Sigmoid colon (tissue), 7 donors: ENCODE measurements around the gene NAALADL2. TPM values are rescaled to one million over a fixed set of nuclear protein-coding genes. Genes with fewer than 3 reads are reported as not detected.

Experiments used
- DNase-seq: peaks from one replicate; pipeline ENCODE4 v3.0.0-alpha.2; 2019
- H3K27ac ChIP-seq, 4 donors: fragments of 200-600 bp; sonication (generic); one replicate each; pipeline ENCODE4 v1.5.1; 2016 to 2019; ENCODE audit warnings: mild to moderate bottlenecking in 1 of 4
- H3K27me3 ChIP-seq, 3 donors: fragments of 200-600 bp; sonication (generic); one replicate each; pipeline ENCODE4 v1.5.1; 2019; ENCODE audit warnings: mild to moderate bottlenecking in 1 of 3
- H3K36me3 ChIP-seq, 4 donors: fragments of 200-600 bp; sonication (generic); one replicate each; pipeline ENCODE4 v1.5.1; 2016 to 2019
- H3K4me1 ChIP-seq, 4 donors: fragments of 200-600 bp; sonication (generic); one replicate each; pipeline ENCODE4 v1.5.1; 2017 to 2019
- H3K4me3 ChIP-seq, 4 donors: fragments of 200-600 bp; sonication (generic); one replicate each; pipeline ENCODE4 v1.5.1; 2017 to 2019; ENCODE audit warnings: mild to moderate bottlenecking in 2 of 4, moderate library complexity in 1 of 4
- H3K9me3 ChIP-seq, 4 donors: fragments of 200-600 bp in 3 of 4; sonication (generic) in 3 of 4; one replicate each; pipeline versions ENCODE4 v1.5.1 to v1.6.1; 2013 to 2019
- CTCF ChIP-seq, 4 experiments: fragments of 450-650 bp in 3 of 4; fragments of 200-600 bp in 1 of 4; IDR thresholded peaks; one replicate each; pipeline ENCODE4 v1.5.1; 2016 to 2019; ENCODE audit warnings: antibody characterized with exemption in 4 of 4, mild to moderate bottlenecking in 3 of 4, moderate library complexity in 2 of 4
- EP300 ChIP-seq, 4 donors: sonication (generic); formaldehyde crosslinking; IDR thresholded peaks; one replicate each; pipeline ENCODE4 v1.6.1; 2017; ENCODE audit warnings: antibody characterized with exemption in 4 of 4
- POLR2A ChIP-seq, 2 donors: fragments of 450-650 bp; IDR thresholded peaks; one replicate each; pipeline ENCODE4 v1.6.1; 2016; ENCODE audit warnings: antibody characterized with exemption in 2 of 2, mild to moderate bottlenecking in 2 of 2, moderate library complexity in 2 of 2
- POLR2AphosphoS5 ChIP-seq, 4 donors: sonication (generic); formaldehyde crosslinking; IDR thresholded peaks; one replicate each; pipeline ENCODE4 v1.6.1; 2017; ENCODE audit warnings: antibody characterized with exemption in 4 of 4
- WGBS, 2 donors: extraction: QIAGEN DNeasy Blood & Tissue Kit; methylation state at CpG; one replicate each; pipeline ENCODE4 v1.1.7; 2013; 5-methylcytosine and 5-hydroxymethylcytosine counted together
- intact Hi-C: fragments of 100-400 bp; cut with DNase I; formaldehyde crosslinking; loops from one replicate; pipeline ENCODE4 v1.15.1; 2023
- polyA plus RNA-seq, 3 donors: library from polyadenylated mRNA; stranded (reverse); fragments of 200-250 nt; gene quantifications; one replicate each; pipeline ENCODE4 v1.2.3, GENCODE V29; 2013
- total RNA-seq, 4 donors: library from RNA; depleted of rRNA; stranded (reverse); fragments of >200 nt; gene quantifications; one replicate each; pipeline ENCODE4 v1.1.0, GENCODE V29; 2016
- donor health status: healthy with polysubstance abuse.
- donor health status: Bipolar disorder and iron deficiency.
- donor health status: healthy.

The NAALADL2 gene
- total and polyA plus RNA-seq, 7 donors = 0.46 to 18.5 (median 6.0) TPM

- Histone ChIP-seq H3K27ac (no peak overlapping the region), H3K4me3 (no peak overlapping the region), H3K36me3 (no peaks in the 10 kb centered on the region), H3K4me1 (no peaks in the 10 kb centered on the region), H3K9me3 (no peaks in the 10 kb centered on the region), H3K27me3 (no peaks in the 10 kb centered on the region)
- no peak for DNase-seq
- WGBS, 2 donors = 89 to 91% methylated on average over 3 of the region's 3 CpGs
- no peak for TF ChIP-seq POLR2AphosphoS5 (IDR thresholded peaks at IDR 0.05)
- TF ChIP-seq CTCF (IDR thresholded peaks at IDR 0.05) = no peak
- TF ChIP-seq POLR2A (IDR thresholded peaks at IDR 0.05) = no peak
- no peak for TF ChIP-seq EP300 (IDR thresholded peaks at IDR 0.05)
- intact Hi-C loops = no loop called here
These were observed 584.5 kb downstream of the NAALADL2 start for GRCh38 chr3:175443682-175444081.

DNA sequence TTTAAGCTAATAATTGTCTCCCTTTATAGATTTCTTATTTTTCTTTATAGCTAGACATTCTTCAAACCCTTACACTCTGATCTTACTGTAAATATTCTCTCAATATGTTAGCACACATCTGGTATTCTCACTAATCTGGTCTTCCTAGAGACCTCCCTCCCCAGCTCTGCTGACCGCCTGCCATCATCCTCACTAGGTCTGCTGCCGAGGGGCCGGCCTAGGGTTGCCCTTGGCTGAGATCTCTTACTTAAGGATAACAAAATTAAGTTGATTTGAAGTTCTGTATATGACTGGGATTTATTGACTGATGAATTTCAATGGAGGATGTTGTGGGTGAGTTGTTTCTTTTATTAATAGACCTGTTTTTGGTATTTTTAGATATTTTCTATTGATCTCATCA lies 586.6 kb downstream of the NAALADL2 start:
- intact Hi-C loops = no loop called here
- H3K9me3 ChIP-seq = no peaks in the 10 kb centered on the region
- no peaks in the 10 kb centered on the region for H3K36me3 ChIP-seq
- TF ChIP-seq CTCF (IDR thresholded peaks at IDR 0.05) = no peak
- H3K4me3 ChIP-seq = no peak overlapping the region
- no peak for DNase-seq
- no peaks in the 10 kb centered on the region for H3K4me1 ChIP-seq
- H3K27ac ChIP-seq = no peak overlapping the region
- WGBS, 2 donors = 94 to 95% methylated on average over 3 of the region's 3 CpGs
- H3K27me3 ChIP-seq = no peaks in the 10 kb centered on the region

DNA sequence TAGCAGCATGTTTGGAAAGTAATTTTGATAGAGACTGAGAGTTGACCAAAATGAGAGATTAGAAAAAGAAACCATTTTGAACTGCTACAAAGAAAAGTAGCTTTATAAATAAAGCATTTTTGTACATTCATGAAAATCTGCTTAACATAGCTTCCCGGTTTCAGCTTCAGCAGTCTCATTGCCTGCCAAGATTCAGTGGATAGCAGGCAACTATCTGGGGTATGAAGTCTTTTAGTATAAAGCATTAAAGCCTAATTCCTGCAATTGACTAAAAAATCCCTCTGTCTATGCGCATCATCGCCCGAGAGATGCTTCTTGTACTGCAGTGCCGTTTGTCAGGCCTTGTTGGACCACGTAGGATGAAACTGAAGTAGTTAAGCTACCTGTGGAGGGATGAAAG lies 588.4 kb downstream of the NAALADL2 start:
- H3K4me1 ChIP-seq = no peaks in the 10 kb centered on the region
- no peak overlapping the region for H3K27ac ChIP-seq
- no peak for DNase-seq
- no peak overlapping the region for H3K4me3 ChIP-seq
- no peaks in the 10 kb centered on the region for H3K36me3 ChIP-seq
- no peaks in the 10 kb centered on the region for H3K27me3 ChIP-seq
- no peak for TF ChIP-seq CTCF (IDR thresholded peaks at IDR 0.05)
- no peak for TF ChIP-seq POLR2AphosphoS5 (IDR thresholded peaks at IDR 0.05)
- TF ChIP-seq POLR2A (IDR thresholded peaks at IDR 0.05) = no peak
- TF ChIP-seq EP300 (IDR thresholded peaks at IDR 0.05) = no peak
- WGBS, 2 donors = 85 to 93% methylated on average over 6 of the region's 6 CpGs
- H3K9me3 ChIP-seq = no peaks in the 10 kb centered on the region
- intact Hi-C loops = no loop called here

DNA sequence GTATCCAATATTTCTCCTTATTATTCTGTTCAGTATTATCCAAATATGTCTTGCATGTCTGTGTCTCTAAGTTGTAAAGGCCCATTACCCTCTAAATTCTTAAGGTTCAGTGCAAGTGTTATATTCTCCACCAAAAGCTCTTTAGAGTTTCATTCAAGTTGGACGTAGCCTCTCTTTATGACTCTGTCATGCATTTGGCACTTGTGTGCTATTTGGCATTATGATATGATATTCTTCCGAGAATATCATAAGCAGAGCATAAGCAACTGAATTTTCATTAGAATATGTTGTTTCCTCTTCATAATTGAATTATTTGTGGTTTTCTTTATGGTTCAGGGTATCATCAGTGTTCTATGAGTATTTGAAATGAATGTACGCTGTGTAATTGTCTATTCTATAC lies 594.2 kb downstream of the NAALADL2 start:
- H3K27me3 ChIP-seq = no peaks in the 10 kb centered on the region
- H3K27ac ChIP-seq = no peak overlapping the region
- DNase-seq = no peak
- no peak overlapping the region for H3K4me3 ChIP-seq
- 92 to 96% methylated on average over 3 of the region's 3 CpGs for WGBS, 2 donors
- TF ChIP-seq POLR2A (IDR thresholded peaks at IDR 0.05) (no peak), POLR2AphosphoS5 (IDR thresholded peaks at IDR 0.05) (no peak), CTCF (IDR thresholded peaks at IDR 0.05) (no peak), EP300 (IDR thresholded peaks at IDR 0.05) (no peak)
- no peaks in the 10 kb centered on the region for H3K36me3 ChIP-seq
- no peaks in the 10 kb centered on the region for H3K4me1 ChIP-seq
- no peaks in the 10 kb centered on the region for H3K9me3 ChIP-seq
- intact Hi-C loops = no loop called here

- no peak for DNase-seq
- WGBS, 2 donors = 88 to 90% methylated on average over 2 of the region's 2 CpGs
- Histone ChIP-seq H3K27ac (no peak overlapping the region), H3K4me1 (no peaks in the 10 kb centered on the region), H3K36me3 (no peaks in the 10 kb centered on the region), H3K27me3 (no peaks in the 10 kb centered on the region), H3K9me3 (peaks cover 0 to 2% (median 0%) of the 10 kb centered on the region in 4 donors), H3K4me3 (no peak overlapping the region)
- intact Hi-C loops = no loop called here
- TF ChIP-seq POLR2AphosphoS5 (IDR thresholded peaks at IDR 0.05) (no peak), POLR2A (IDR thresholded peaks at IDR 0.05) (no peak), CTCF (IDR thresholded peaks at IDR 0.05) (no peak), EP300 (IDR thresholded peaks at IDR 0.05) (no peak)
These were observed 597.3 kb downstream of the NAALADL2 start for GRCh38 chr3:175456466-175456865.
